Ectodermal cell (in vitro differentiated cells): ENCODE results near the gene CISH.

ENCODE experiments used
- H3K27ac ChIP-seq: 2 replicates; pipeline ENCODE4 v1.7.0; 2013; ENCODE audit warnings: mild to moderate bottlenecking, low read depth, low read length; ENCODE audit not compliant: insufficient read depth, poor library complexity, severe bottlenecking
- H3K27me3 ChIP-seq: 2 replicates; pipeline ENCODE4 v1.7.0; 2013; ENCODE audit warnings: mild to moderate bottlenecking, low read length; ENCODE audit not compliant: insufficient read depth, control insufficient read depth, poor library complexity, severe bottlenecking
- H3K36me3 ChIP-seq: one replicate; pipeline ENCODE4 v1.7.0; 2013; ENCODE audit warnings: low read length; ENCODE audit not compliant: control insufficient read depth, insufficient read depth
- H3K4me1 ChIP-seq: one replicate; pipeline ENCODE4 v1.7.0; 2013; ENCODE audit warnings: low read length; ENCODE audit not compliant: control insufficient read depth, insufficient read depth
- H3K4me3 ChIP-seq: 2 replicates; pipeline ENCODE4 v1.7.0; 2013; ENCODE audit warnings: low read depth, low read length, control low read depth; ENCODE audit not compliant: insufficient read depth
- H3K9me3 ChIP-seq: 2 replicates; pipeline ENCODE4 v1.7.0; 2013; ENCODE audit warnings: mild to moderate bottlenecking, low read length, moderate library complexity; ENCODE audit not compliant: control insufficient read depth
- WGBS, 2 experiments: methylation state at CpG; one replicate each; pipeline ENCODE4 v1.1.7; 2013; ENCODE audit warnings: missing lambda C conversion rate in 2 of 2; 5-methylcytosine and 5-hydroxymethylcytosine counted together

CISH gene

GRCh38 chr3:50607271-50608091 is 4.1 kb downstream of the CISH start:
- WGBS, 2 experiments, result 93 to 94% methylated on average over 29 of the region's 29 CpGs
- Histone ChIP-seq H3K4me1 (no peaks in the 10 kb centered on the region), H3K27me3 (peaks cover 32% of the 10 kb centered on the region), H3K4me3 (no peak overlapping the region), H3K27ac (no peak overlapping the region), H3K9me3 (no peaks in the 10 kb centered on the region), H3K36me3 (no peaks in the 10 kb centered on the region)

- Histone ChIP-seq H3K27ac (no peak overlapping the region), H3K4me1 (no peaks in the 10 kb centered on the region), H3K27me3 (peaks cover 27% of the 10 kb centered on the region), H3K36me3 (no peaks in the 10 kb centered on the region), H3K9me3 (no peaks in the 10 kb centered on the region), H3K4me3 (no peak overlapping the region)
- WGBS, 2 experiments, result 83 to 84% methylated on average over 6 of the region's 6 CpGs
These were observed 5.0 kb downstream of the CISH start for GRCh38 chr3:50606596-50606995.

GRCh38 chr3:50605901-50606326 is 5.7 kb downstream of the CISH start:
- Histone ChIP-seq H3K27ac (no peak overlapping the region), H3K36me3 (no peaks in the 10 kb centered on the region), H3K4me1 (no peaks in the 10 kb centered on the region), H3K27me3 (peaks cover 21% of the 10 kb centered on the region), H3K4me3 (no peak overlapping the region), H3K9me3 (no peaks in the 10 kb centered on the region)
- 85 to 88% methylated on average over 5 of the region's 5 CpGs for WGBS, 2 experiments

GRCh38 chr3:50604628-50605588 is 6.7 kb downstream of the CISH start:
- peaks cover 11% of the 10 kb centered on the region for H3K27me3 ChIP-seq
- H3K27ac ChIP-seq, result no peak overlapping the region
- H3K4me3 ChIP-seq, result no peak overlapping the region
- H3K36me3 ChIP-seq, result no peaks in the 10 kb centered on the region
- H3K4me1 ChIP-seq, result no peaks in the 10 kb centered on the region
- H3K9me3 ChIP-seq, result no peaks in the 10 kb centered on the region
- 90% methylated on average over 14 of the region's 14 CpGs for WGBS, 2 experiments

- H3K27ac ChIP-seq, result no peak overlapping the region
- no peak overlapping the region for H3K4me3 ChIP-seq
- 89 to 90% methylated on average over 5 of the region's 5 CpGs for WGBS, 2 experiments
- peaks cover 4% of the 10 kb centered on the region for H3K27me3 ChIP-seq
- no peaks in the 10 kb centered on the region for H3K4me1 ChIP-seq
- H3K9me3 ChIP-seq, result no peaks in the 10 kb centered on the region
- no peaks in the 10 kb centered on the region for H3K36me3 ChIP-seq
These were observed 7.4 kb downstream of the CISH start for GRCh38 chr3:50604110-50604621.

- Histone ChIP-seq H3K27me3 (no peaks in the 10 kb centered on the region), H3K27ac (no peak overlapping the region), H3K9me3 (no peaks in the 10 kb centered on the region), H3K4me3 (no peak overlapping the region), H3K4me1 (no peaks in the 10 kb centered on the region), H3K36me3 (no peaks in the 10 kb centered on the region)
- 75 to 76% methylated on average over 4 of the region's 4 CpGs for WGBS, 2 experiments
These were observed 8.1 kb downstream of the CISH start for GRCh38 chr3:50603261-50604109.

GRCh38 chr3:50602595-50603191 is 8.9 kb downstream of the CISH start:
- 88 to 90% methylated on average over 9 of the region's 9 CpGs for WGBS, 2 experiments
- Histone ChIP-seq H3K36me3 (no peaks in the 10 kb centered on the region), H3K4me3 (no peak overlapping the region), H3K27ac (no peak overlapping the region), H3K4me1 (no peaks in the 10 kb centered on the region), H3K27me3 (no peaks in the 10 kb centered on the region), H3K9me3 (no peaks in the 10 kb centered on the region)

- Histone ChIP-seq H3K9me3 (no peaks in the 10 kb centered on the region), H3K27me3 (no peaks in the 10 kb centered on the region), H3K36me3 (no peaks in the 10 kb centered on the region), H3K4me3 (no peak overlapping the region), H3K4me1 (no peaks in the 10 kb centered on the region), H3K27ac (no peak overlapping the region)
- WGBS, 2 experiments, result 83 to 84% methylated on average over 14 of the region's 14 CpGs
These were observed 10.6 kb downstream of the CISH start for GRCh38 chr3:50600841-50601591.
